Measurements from ENCODE around the gene TMEM9.
A peak's percentile ranks its signal among the peaks of the same experiment; 100 is the strongest.

The TMEM9 gene

GRCh38 chr1:201157949-201158348 lies 3.7 kb upstream of the TMEM9 start:
- Histone ChIP-seq H3K27me3 (ENCODE audit: low read depth, low read length) (no peaks in the 10 kb centered on the region), H3K36me3 (ENCODE audit: control insufficient read depth in 1 of 2, insufficient read depth in 2 of 2, low read length in 2 of 2) (no peaks in the 10 kb centered on the region), H3K4me3 (ENCODE audit: low read depth in 1 of 2, low read length in 2 of 2) (no peak overlapping the region), H3K9me3 (ENCODE audit: control insufficient read depth in 1 of 2, low read length in 2 of 2) (no peaks in the 10 kb centered on the region), H3K4me1 (ENCODE audit: control insufficient read depth in 1 of 2, insufficient read depth in 2 of 2, low read length in 2 of 2) (peaks cover 6 to 15% of the 10 kb centered on the region in 2 donors), H3K27ac (ENCODE audit: low read length) (no peak overlapping the region)

- peaks cover 9 to 20% of the 10 kb centered on the region in 2 donors for H3K4me1 ChIP-seq (ENCODE audit: control insufficient read depth in 1 of 2, insufficient read depth in 2 of 2, low read length in 2 of 2)
- no peaks in the 10 kb centered on the region for H3K27me3 ChIP-seq (ENCODE audit: low read depth, low read length)
- H3K9me3 ChIP-seq (ENCODE audit: control insufficient read depth in 1 of 2, low read length in 2 of 2), result no peaks in the 10 kb centered on the region
Observed at GRCh38 chr1:201156819-201157218, 2.5 kb upstream of the TMEM9 start.

GRCh38 chr1:201156346-201156745 lies 2.1 kb upstream of the TMEM9 start:
- Histone ChIP-seq H3K4me1 (ENCODE audit: control insufficient read depth in 1 of 2, insufficient read depth in 2 of 2, low read length in 2 of 2) (peaks cover 9 to 20% of the 10 kb centered on the region in 2 donors), H3K9me3 (ENCODE audit: control insufficient read depth in 1 of 2, low read length in 2 of 2) (no peaks in the 10 kb centered on the region), H3K27ac (ENCODE audit: low read length) (no peak overlapping the region), H3K27me3 (ENCODE audit: low read depth, low read length) (no peaks in the 10 kb centered on the region), H3K4me3 (ENCODE audit: low read depth in 1 of 2, low read length in 2 of 2) (no peak overlapping the region), H3K36me3 (ENCODE audit: control insufficient read depth in 1 of 2, insufficient read depth in 2 of 2, low read length in 2 of 2) (peaks cover under 1 to 5% of the 10 kb centered on the region in 2 donors)

More at GRCh38 chr1:201156819-201157218, 2.5 kb upstream of the TMEM9 start:
- Histone ChIP-seq H3K4me3 (ENCODE audit: low read depth in 1 of 2, low read length in 2 of 2) (no peak overlapping the region), H3K36me3 (ENCODE audit: control insufficient read depth in 1 of 2, insufficient read depth in 2 of 2, low read length in 2 of 2) (no peaks in the 10 kb centered on the region), H3K27ac (ENCODE audit: low read length) (no peak overlapping the region)

GRCh38 chr1:201155354-201155753 lies 1.1 kb upstream of the TMEM9 start:
- no peak overlapping the region for H3K27ac ChIP-seq (ENCODE audit: low read length)

GRCh38 chr1:201153474-201154388 lies 543 bp downstream of the TMEM9 start:
- Histone ChIP-seq H3K9me3 (ENCODE audit: control insufficient read depth in 1 of 2, low read length in 2 of 2) (no peaks in the 10 kb centered on the region), H3K4me1 (ENCODE audit: control insufficient read depth in 1 of 2, insufficient read depth in 2 of 2, low read length in 2 of 2) (peaks cover 9 to 20% of the 10 kb centered on the region in 2 donors), H3K36me3 (ENCODE audit: control insufficient read depth in 1 of 2, insufficient read depth in 2 of 2, low read length in 2 of 2) (peaks cover 22% of the 10 kb centered on the region in 2 donors), H3K4me3 (ENCODE audit: low read depth in 1 of 2, low read length in 2 of 2) (peak overlapping the region; percentile 81 to 89), H3K27ac (ENCODE audit: low read length) (no peak overlapping the region), H3K27me3 (ENCODE audit: low read depth, low read length) (no peaks in the 10 kb centered on the region)

More at GRCh38 chr1:201155354-201155753, 1.1 kb upstream of the TMEM9 start:
- Histone ChIP-seq H3K4me1 (ENCODE audit: control insufficient read depth in 1 of 2, insufficient read depth in 2 of 2, low read length in 2 of 2) (peaks cover 9 to 20% of the 10 kb centered on the region in 2 donors), H3K27me3 (ENCODE audit: low read depth, low read length) (no peaks in the 10 kb centered on the region), H3K4me3 (ENCODE audit: low read depth in 1 of 2, low read length in 2 of 2) (no peak overlapping the region), H3K36me3 (ENCODE audit: control insufficient read depth in 1 of 2, insufficient read depth in 2 of 2, low read length in 2 of 2) (peaks cover 8 to 15% of the 10 kb centered on the region in 2 donors), H3K9me3 (ENCODE audit: control insufficient read depth in 1 of 2, low read length in 2 of 2) (no peaks in the 10 kb centered on the region)

- H3K4me1 ChIP-seq (ENCODE audit: control insufficient read depth in 1 of 2, insufficient read depth in 2 of 2, low read length in 2 of 2), result peaks cover 9 to 15% of the 10 kb centered on the region in 2 donors
- H3K9me3 ChIP-seq (ENCODE audit: control insufficient read depth in 1 of 2, low read length in 2 of 2), result no peaks in the 10 kb centered on the region
- no peaks in the 10 kb centered on the region for H3K27me3 ChIP-seq (ENCODE audit: low read depth, low read length)
- H3K36me3 ChIP-seq (ENCODE audit: control insufficient read depth in 1 of 2, insufficient read depth in 2 of 2, low read length in 2 of 2), result peaks cover 61 to 62% of the 10 kb centered on the region in 2 donors
- no peak overlapping the region for H3K27ac ChIP-seq (ENCODE audit: low read length)
- no peak overlapping the region for H3K4me3 ChIP-seq (ENCODE audit: low read depth in 1 of 2, low read length in 2 of 2)
Observed at GRCh38 chr1:201149400-201149799, 4.9 kb downstream of the TMEM9 start.

GRCh38 chr1:201147396-201148015 lies 6.8 kb downstream of the TMEM9 start:
- Histone ChIP-seq H3K27me3 (ENCODE audit: low read depth, low read length) (no peaks in the 10 kb centered on the region), H3K4me3 (ENCODE audit: low read depth in 1 of 2, low read length in 2 of 2) (no peak overlapping the region), H3K9me3 (ENCODE audit: control insufficient read depth in 1 of 2, low read length in 2 of 2) (no peaks in the 10 kb centered on the region), H3K36me3 (ENCODE audit: control insufficient read depth in 1 of 2, insufficient read depth in 2 of 2, low read length in 2 of 2) (peaks cover 78 to 81% of the 10 kb centered on the region in 2 donors), H3K27ac (ENCODE audit: low read length) (no peak overlapping the region), H3K4me1 (ENCODE audit: control insufficient read depth in 1 of 2, insufficient read depth in 2 of 2, low read length in 2 of 2) (peaks cover 0 to under 1% of the 10 kb centered on the region in 2 donors)

- peaks cover 79 to 88% of the 10 kb centered on the region in 2 donors for H3K36me3 ChIP-seq (ENCODE audit: control insufficient read depth in 1 of 2, insufficient read depth in 2 of 2, low read length in 2 of 2)
Observed at GRCh38 chr1:201146626-201147390, 7.5 kb downstream of the TMEM9 start.

GRCh38 chr1:201145816-201146215 lies 8.5 kb downstream of the TMEM9 start:
- no peaks in the 10 kb centered on the region for H3K27me3 ChIP-seq (ENCODE audit: low read depth, low read length)
- no peaks in the 10 kb centered on the region for H3K9me3 ChIP-seq (ENCODE audit: control insufficient read depth in 1 of 2, low read length in 2 of 2)
- no peaks in the 10 kb centered on the region for H3K4me1 ChIP-seq (ENCODE audit: control insufficient read depth in 1 of 2, insufficient read depth in 2 of 2, low read length in 2 of 2)
- H3K36me3 ChIP-seq (ENCODE audit: control insufficient read depth in 1 of 2, insufficient read depth in 2 of 2, low read length in 2 of 2), result peaks cover 83 to 85% of the 10 kb centered on the region in 2 donors
- no peak overlapping the region for H3K27ac ChIP-seq (ENCODE audit: low read length)
- H3K4me3 ChIP-seq (ENCODE audit: low read depth in 1 of 2, low read length in 2 of 2), result no peak overlapping the region

More at GRCh38 chr1:201146626-201147390, 7.5 kb downstream of the TMEM9 start:
- Histone ChIP-seq H3K4me3 (ENCODE audit: low read depth in 1 of 2, low read length in 2 of 2) (no peak overlapping the region), H3K27me3 (ENCODE audit: low read depth, low read length) (no peaks in the 10 kb centered on the region), H3K9me3 (ENCODE audit: control insufficient read depth in 1 of 2, low read length in 2 of 2) (no peaks in the 10 kb centered on the region), H3K27ac (ENCODE audit: low read length) (no peak overlapping the region), H3K4me1 (ENCODE audit: control insufficient read depth in 1 of 2, insufficient read depth in 2 of 2, low read length in 2 of 2) (no peaks in the 10 kb centered on the region)

- Histone ChIP-seq H3K27ac (ENCODE audit: low read length) (no peak overlapping the region), H3K4me3 (ENCODE audit: low read depth in 1 of 2, low read length in 2 of 2) (no peak overlapping the region), H3K4me1 (ENCODE audit: control insufficient read depth in 1 of 2, insufficient read depth in 2 of 2, low read length in 2 of 2) (no peaks in the 10 kb centered on the region), H3K27me3 (ENCODE audit: low read depth, low read length) (no peaks in the 10 kb centered on the region), H3K36me3 (ENCODE audit: control insufficient read depth in 1 of 2, insufficient read depth in 2 of 2, low read length in 2 of 2) (peaks cover 83 to 86% of the 10 kb centered on the region in 2 donors), H3K9me3 (ENCODE audit: control insufficient read depth in 1 of 2, low read length in 2 of 2) (no peaks in the 10 kb centered on the region)
Observed at GRCh38 chr1:201145132-201145531, 9.1 kb downstream of the TMEM9 start.

- H3K9me3 ChIP-seq (ENCODE audit: control insufficient read depth in 1 of 2, low read length in 2 of 2), result no peaks in the 10 kb centered on the region
- peaks cover 78 to 87% of the 10 kb centered on the region in 2 donors for H3K36me3 ChIP-seq (ENCODE audit: control insufficient read depth in 1 of 2, insufficient read depth in 2 of 2, low read length in 2 of 2)
- no peak overlapping the region for H3K27ac ChIP-seq (ENCODE audit: low read length)
- no peaks in the 10 kb centered on the region for H3K4me1 ChIP-seq (ENCODE audit: control insufficient read depth in 1 of 2, insufficient read depth in 2 of 2, low read length in 2 of 2)
- H3K4me3 ChIP-seq (ENCODE audit: low read depth in 1 of 2, low read length in 2 of 2), result no peak overlapping the region
- no peaks in the 10 kb centered on the region for H3K27me3 ChIP-seq (ENCODE audit: low read depth, low read length)
Observed at GRCh38 chr1:201144701-201145100, 9.6 kb downstream of the TMEM9 start.
